A549 (cell line): ENCODE results near the gene ALG6. TPM values are rescaled to one million over a fixed set of nuclear protein-coding genes. Genes with fewer than 3 reads are reported as not detected.

Source experiments
- ATAC-seq, 2 experiments: fragments of 200-7000 bp in 1 of 2; fragments of >200 bp in 1 of 2; cut with Nextera tagmentation in 1 of 2; cut with Tn5 transposase in 1 of 2; 3 replicates each; pipeline versions ENCODE4 v1.8.0 to v1.9.1; 2018 to 2020; ENCODE audit warnings: mild to moderate bottlenecking in 1 of 2, moderate library complexity in 1 of 2
- CTCF ChIA-PET: fragments of 300-600 bp; sonication (Branson Sonifier 250); formaldehyde crosslinking; extraction: SDS; loops from one replicate; lab custom pipeline; 2021; ENCODE audit warnings: antibody characterized with exemption, inconsistent platforms; lab: Yijun Ruan, JAX
- POLR2A ChIA-PET: fragments of 350-600 bp; formaldehyde crosslinking; extraction: SDS; loops from one replicate; lab custom pipeline; 2021; ENCODE audit warnings: antibody characterized with exemption, inconsistent platforms; lab: Yijun Ruan, JAX
- DNase-seq, 2 experiments: peaks; one replicate each; pipeline versions ENCODE4 v3.0.0 to v3.0.0-alpha.2; 2011 to 2016; ENCODE audit warnings: low read depth in 1 of 2, low spot score in 1 of 2
- FAIRE-seq: peaks from 2 replicates; lab custom pipeline; 2011; peaks lifted over from hg19 to GRCh38; lab: Jason Lieb, UNC
- H3K27ac ChIP-seq, 2 experiments: fragments of >200 bp; sonication (Bioruptor Twin); formaldehyde crosslinking; 3 replicates each; pipeline ENCODE4 v1.5.1; 2016 to 2017
- H3K4me1 ChIP-seq: fragments of >200 bp; sonication (Bioruptor Twin); formaldehyde crosslinking; 3 replicates; pipeline ENCODE4 v1.6.1; 2016
- H3K4me2 ChIP-seq: fragments of >200 bp; sonication (Bioruptor Twin); formaldehyde crosslinking; 3 replicates; pipeline ENCODE4 v1.6.1; 2016
- H3K4me3 ChIP-seq: fragments of >200 bp; sonication (Bioruptor Twin); formaldehyde crosslinking; 3 replicates; pipeline ENCODE4 v1.5.1; 2016
- H3K9me3 ChIP-seq: fragments of >200 bp; sonication (Bioruptor Twin); formaldehyde crosslinking; 3 replicates; pipeline ENCODE4 v1.6.1; 2016
- BHLHE40 ChIP-seq: IDR thresholded peaks from 2 replicates; pipeline ENCODE4 v1.6.1; 2012; ENCODE audit warnings: low read depth, low read length, inconsistent platforms
- CBX2 ChIP-seq: fragments of 200-600 bp; sonication (generic); IDR thresholded peaks from 2 replicates; pipeline ENCODE4 v1.6.1; 2016; ENCODE audit warnings: low read depth, mild to moderate bottlenecking, borderline replicate concordance
- CBX8 ChIP-seq: fragments of 200-600 bp; sonication (generic); IDR thresholded peaks from 2 replicates; pipeline ENCODE4 v1.6.1; 2016
- CEBPB ChIP-seq, 2 experiments: fragments of >200 bp in 1 of 2; sonication (Bioruptor Twin) in 1 of 2; formaldehyde crosslinking in 1 of 2; IDR thresholded peaks; 2 replicates each; pipeline ENCODE4 v1.6.1; 2012 to 2016
- CHD4 ChIP-seq: fragments of 200-600 bp; sonication (generic); IDR thresholded peaks from 2 replicates; pipeline ENCODE4 v1.6.1; 2016; ENCODE audit warnings: antibody characterized with exemption, mild to moderate bottlenecking, borderline replicate concordance
- EHF ChIP-seq: fragments of 250-450 bp; sonication (Bioruptor Pico); IDR thresholded peaks from 2 replicates; pipeline ENCODE4 v1.5.0; 2020; ENCODE audit warnings: mild to moderate bottlenecking
- GATA3 ChIP-seq: IDR thresholded peaks from 2 replicates; pipeline ENCODE4 v1.6.1; 2012; ENCODE audit warnings: borderline replicate concordance
- HOXB13 ChIP-seq: fragments of 250-450 bp; sonication (Bioruptor Pico); IDR thresholded peaks from 2 replicates; pipeline ENCODE4 v1.5.0; 2020; ENCODE audit warnings: low read depth, mild to moderate bottlenecking, moderate library complexity
- JUNB ChIP-seq: fragments of >200 bp; sonication (Bioruptor Twin); formaldehyde crosslinking; IDR thresholded peaks from 2 replicates; pipeline ENCODE4 v1.6.1; 2016
- KDM1A ChIP-seq: fragments of 200-600 bp; sonication (generic); IDR thresholded peaks from 2 replicates; pipeline ENCODE4 v1.6.1; 2016; ENCODE audit warnings: low read depth, mild to moderate bottlenecking
- NPAS2 ChIP-seq: fragments of 250-450 bp; sonication (Bioruptor Pico); IDR thresholded peaks from 2 replicates; pipeline ENCODE4 v1.8.0; 2022; ENCODE audit warnings: mild to moderate bottlenecking, moderate library complexity, borderline replicate concordance
- NR3C1 ChIP-seq: fragments of >200 bp; sonication (Bioruptor Twin); formaldehyde crosslinking; IDR thresholded peaks from 3 replicates; pipeline ENCODE4 v1.6.1; 2017
- POLR2A ChIP-seq: IDR thresholded peaks from 2 replicates; pipeline ENCODE4 v1.6.1; 2012; ENCODE audit warnings: mild to moderate bottlenecking, low read length
- POLR2AphosphoS2 ChIP-seq: conservative IDR thresholded peaks from 2 replicates; pipeline ENCODE4 v1.6.1; 2012; ENCODE audit warnings: low read length, improper control_type of control experiment, inconsistent platforms
- RAD21 ChIP-seq, 2 experiments: fragments of >200 bp in 1 of 2; sonication (Bioruptor Twin) in 1 of 2; formaldehyde crosslinking in 1 of 2; IDR thresholded peaks in 1 of 2; conservative IDR thresholded peaks in 1 of 2; 2 replicates in 1 of 2; 3 replicates in 1 of 2; pipeline ENCODE4 v1.6.1; 2012 to 2018; ENCODE audit warnings: inconsistent platforms in 1 of 2
- RARB ChIP-seq: fragments of 250-450 bp; sonication (Bioruptor Pico); IDR thresholded peaks from 2 replicates; pipeline ENCODE4 v1.8.0; 2021; ENCODE audit warnings: mild to moderate bottlenecking, moderate library complexity
- RCOR1 ChIP-seq: fragments of 150-350 bp; IDR thresholded peaks from 2 replicates; pipeline ENCODE4 v1.6.1; 2014; ENCODE audit warnings: antibody characterized with exemption, low read length, low read depth
- RFX5 ChIP-seq: fragments of 450-650 bp; IDR thresholded peaks from 2 replicates; pipeline ENCODE4 v1.7.1; 2014; ENCODE audit warnings: antibody characterized with exemption, mild to moderate bottlenecking, moderate library complexity
- RNF2 ChIP-seq: fragments of 200-600 bp; sonication (generic); IDR thresholded peaks from 2 replicates; pipeline ENCODE4 v1.6.1; 2016; ENCODE audit warnings: low read depth, mild to moderate bottlenecking, antibody characterized with exemption, moderate library complexity, borderline replicate concordance
- SREBF2 ChIP-seq: fragments of 450-650 bp; IDR thresholded peaks from 2 replicates; pipeline ENCODE4 v1.6.1; 2014; ENCODE audit warnings: mild to moderate bottlenecking, moderate library complexity
- TFCP2L1 ChIP-seq: fragments of 250-450 bp; sonication (Bioruptor Pico); IDR thresholded peaks from 2 replicates; pipeline ENCODE4 v1.5.0; 2021; ENCODE audit warnings: mild to moderate bottlenecking
- ZNF302 ChIP-seq: fragments of 250-450 bp; sonication (Bioruptor Pico); IDR thresholded peaks from 2 replicates; pipeline ENCODE4 v1.9.0; 2021; ENCODE audit warnings: inconsistent platforms, mild to moderate bottlenecking, moderate library complexity
- ZSCAN20 ChIP-seq: fragments of 250-450 bp; sonication (Bioruptor Pico); IDR thresholded peaks from 2 replicates; pipeline ENCODE4 v1.8.0; 2022; ENCODE audit warnings: mild to moderate bottlenecking, moderate library complexity
- WGBS: methylation state at CpG from one replicate; pipeline ENCODE4 v1.1.6; 2017; ENCODE audit errors: missing lambda C conversion rate; 5-methylcytosine and 5-hydroxymethylcytosine counted together
- polyA plus RNA-seq, 4 experiments: library from polyadenylated mRNA; depleted of rRNA in 3 of 4; stranded (reverse); fragments of >200 nt; fragmentation: RNase III in 1 of 4; extraction: RNeasy Plus Mini Kit Qiagen cat#74134 plus additional on column Dnase treatment in 1 of 4; gene quantifications; 2 replicates in 3 of 4; 3 replicates in 1 of 4; pipeline ENCODE4 v1.2.3, GENCODE V29; 2011 to 2017
- TF ChIP-seq, protein P1 (sequence below): fragments of 450-650 bp; IDR thresholded peaks from 2 replicates; pipeline ENCODE4 v1.6.1; 2014; ENCODE audit warnings: antibody characterized with exemption
- TF ChIP-seq, protein P2 (sequence below): fragments of 150-350 bp; IDR thresholded peaks from 2 replicates; pipeline ENCODE4 v1.6.1; 2014; ENCODE audit warnings: low read depth, mild to moderate bottlenecking, low read length
- TF ChIP-seq, protein P3 (sequence below): fragments of 250-450 bp; sonication (Bioruptor Pico); IDR thresholded peaks from 2 replicates; pipeline ENCODE4 v1.5.0; 2020; ENCODE audit warnings: low read depth, mild to moderate bottlenecking, moderate library complexity
- TF ChIP-seq, protein P4 (sequence below): IDR thresholded peaks from 2 replicates; pipeline ENCODE4 v1.6.1; 2012; ENCODE audit warnings: low read depth, borderline replicate concordance
- TF ChIP-seq, protein P5 (sequence below): IDR thresholded peaks from 2 replicates; pipeline ENCODE4 v1.6.1; 2012
- TF ChIP-seq, protein P6 (sequence below): IDR thresholded peaks from 2 replicates; pipeline ENCODE4 v1.6.1; 2012

ALG6 gene
- polyA plus RNA-seq, 2 of the 4 experiments (the other 2 are of a cell fraction) = 8.3 to 19.6 TPM

DNA sequence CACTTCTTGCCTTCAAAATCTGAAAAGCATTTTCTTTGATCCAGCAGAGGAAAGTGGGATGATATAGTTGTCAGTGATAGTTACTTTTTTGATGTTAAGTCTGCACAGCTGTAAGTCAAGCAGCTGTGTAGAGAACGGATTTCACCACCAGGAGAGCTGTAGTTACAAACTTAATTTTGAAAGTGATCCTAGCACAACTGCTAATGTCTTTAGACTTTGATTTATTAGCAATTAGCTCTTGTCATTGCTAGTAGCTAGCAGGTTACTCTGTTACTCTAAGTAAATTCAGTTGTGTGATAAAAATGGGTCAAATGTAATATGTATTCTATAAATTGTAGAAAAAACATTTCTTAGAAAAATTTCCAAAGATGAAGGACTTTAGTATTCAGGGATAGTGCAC, 46.0 kb downstream of the ALG6 start:
- FAIRE-seq (no peak), ATAC-seq (no peak)
- 78% methylated on average over 1 of the region's 1 CpG for WGBS
- Histone ChIP-seq H3K9me3 (no peaks in the 10 kb centered on the region), H3K4me3 (no peak overlapping the region), H3K4me1 (no peaks in the 10 kb centered on the region), H3K4me2 (no peak overlapping the region)
- TF ChIP-seq NR3C1 = no peak
- TF ChIP-seq BHLHE40 = no peak
- TF ChIP-seq TFCP2L1 = no peak
- TF ChIP-seq ZNF302 (CRISPR knock-in tag) = no peak
- no peak for TF ChIP-seq RFX5
- TF ChIP-seq, protein P1, sequence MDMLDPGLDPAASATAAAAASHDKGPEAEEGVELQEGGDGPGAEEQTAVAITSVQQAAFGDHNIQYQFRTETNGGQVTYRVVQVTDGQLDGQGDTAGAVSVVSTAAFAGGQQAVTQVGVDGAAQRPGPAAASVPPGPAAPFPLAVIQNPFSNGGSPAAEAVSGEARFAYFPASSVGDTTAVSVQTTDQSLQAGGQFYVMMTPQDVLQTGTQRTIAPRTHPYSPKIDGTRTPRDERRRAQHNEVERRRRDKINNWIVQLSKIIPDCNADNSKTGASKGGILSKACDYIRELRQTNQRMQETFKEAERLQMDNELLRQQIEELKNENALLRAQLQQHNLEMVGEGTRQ = no peak
- no peak for TF ChIP-seq RAD21 (conservative IDR thresholded peaks at IDR 0.05 in 1 of 2, IDR thresholded peaks at IDR 0.05 in 1 of 2)
- no peak for TF ChIP-seq CBX8
- no peak for TF ChIP-seq CHD4
- TF ChIP-seq, protein P2, sequence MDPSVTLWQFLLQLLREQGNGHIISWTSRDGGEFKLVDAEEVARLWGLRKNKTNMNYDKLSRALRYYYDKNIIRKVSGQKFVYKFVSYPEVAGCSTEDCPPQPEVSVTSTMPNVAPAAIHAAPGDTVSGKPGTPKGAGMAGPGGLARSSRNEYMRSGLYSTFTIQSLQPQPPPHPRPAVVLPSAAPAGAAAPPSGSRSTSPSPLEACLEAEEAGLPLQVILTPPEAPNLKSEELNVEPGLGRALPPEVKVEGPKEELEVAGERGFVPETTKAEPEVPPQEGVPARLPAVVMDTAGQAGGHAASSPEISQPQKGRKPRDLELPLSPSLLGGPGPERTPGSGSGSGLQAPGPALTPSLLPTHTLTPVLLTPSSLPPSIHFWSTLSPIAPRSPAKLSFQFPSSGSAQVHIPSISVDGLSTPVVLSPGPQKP = no peak
- TF ChIP-seq, protein P3, sequence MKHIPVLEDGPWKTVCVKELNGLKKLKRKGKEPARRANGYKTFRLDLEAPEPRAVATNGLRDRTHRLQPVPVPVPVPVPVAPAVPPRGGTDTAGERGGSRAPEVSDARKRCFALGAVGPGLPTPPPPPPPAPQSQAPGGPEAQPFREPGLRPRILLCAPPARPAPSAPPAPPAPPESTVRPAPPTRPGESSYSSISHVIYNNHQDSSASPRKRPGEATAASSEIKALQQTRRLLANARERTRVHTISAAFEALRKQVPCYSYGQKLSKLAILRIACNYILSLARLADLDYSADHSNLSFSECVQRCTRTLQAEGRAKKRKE (CRISPR knock-in tag) = no peak
- TF ChIP-seq CBX2 = no peak
- no peak for TF ChIP-seq POLR2A
- TF ChIP-seq, protein P4, sequence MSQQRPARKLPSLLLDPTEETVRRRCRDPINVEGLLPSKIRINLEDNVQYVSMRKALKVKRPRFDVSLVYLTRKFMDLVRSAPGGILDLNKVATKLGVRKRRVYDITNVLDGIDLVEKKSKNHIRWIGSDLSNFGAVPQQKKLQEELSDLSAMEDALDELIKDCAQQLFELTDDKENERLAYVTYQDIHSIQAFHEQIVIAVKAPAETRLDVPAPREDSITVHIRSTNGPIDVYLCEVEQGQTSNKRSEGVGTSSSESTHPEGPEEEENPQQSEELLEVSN = no peak
- TF ChIP-seq, all 56 proteins: peak for 0
- CTCF ChIA-PET = interaction anchor here (0.7 kb wide), 1 partner anchor 42 kb away, joined by 3 read pairs; no protein-coding TSS in a partner anchor
- H3K27ac ChIP-seq = no peak overlapping the region
- no peak for DNase-seq
- POLR2A ChIA-PET = no interaction called here

DNA sequence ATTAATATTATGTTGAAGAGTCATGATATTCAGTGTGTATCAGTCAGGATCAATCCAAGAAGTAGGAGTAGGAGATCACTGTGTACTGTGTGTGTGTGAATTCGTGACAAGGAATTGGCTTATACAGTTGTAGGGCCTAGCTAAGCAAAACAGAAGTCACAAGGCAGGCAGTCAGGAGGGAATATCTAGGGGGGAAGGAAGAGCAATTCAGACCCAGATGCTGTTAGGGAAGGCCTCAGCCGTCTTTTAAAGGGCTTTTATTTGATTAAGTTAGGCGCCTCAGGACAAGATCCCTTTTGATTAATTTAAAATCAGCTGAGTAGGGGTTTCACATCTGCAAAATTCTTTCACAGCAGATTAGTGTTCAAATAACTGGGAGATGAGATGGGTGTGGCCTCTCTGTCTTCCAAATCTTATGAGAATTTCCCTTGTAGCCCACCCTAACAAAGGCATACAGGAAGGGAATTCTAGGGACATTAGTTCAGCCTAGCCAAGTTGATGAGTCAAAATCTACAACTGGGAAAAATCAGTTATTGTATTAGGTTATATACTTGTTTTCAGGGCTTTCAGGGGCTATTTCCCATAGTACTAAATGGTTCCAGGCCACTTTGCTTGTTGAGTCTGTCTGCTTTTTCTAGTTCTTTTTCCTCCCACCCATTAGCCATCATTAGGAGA, 47.4 kb downstream of the ALG6 start:
- 93% methylated on average over 3 of the region's 3 CpGs for WGBS
- POLR2A ChIA-PET = no interaction called here

More for the DNA sequence above, 47.4 kb downstream of the ALG6 start:
- FAIRE-seq = no peak
- no peaks in the 10 kb centered on the region for H3K9me3 ChIP-seq
- no peak for DNase-seq
- CTCF ChIA-PET = interaction anchor here (0.9 kb wide), 1 partner anchor 27 kb away, joined by 3 read pairs; no protein-coding TSS in a partner anchor
- no peak for TF ChIP-seq RCOR1
- no peak for TF ChIP-seq POLR2A
- TF ChIP-seq JUNB = no peak
- no peak for TF ChIP-seq CEBPB (IDR thresholded peaks at IDR 0.05)
- TF ChIP-seq RNF2 = no peak
- TF ChIP-seq NPAS2 = no peak
- no peak for TF ChIP-seq ZSCAN20
- no peak for TF ChIP-seq SREBF2
- TF ChIP-seq CHD4 = no peak
- no peak for TF ChIP-seq RARB (CRISPR knock-in tag)
- TF ChIP-seq GATA3 = no peak
- no peak for TF ChIP-seq RAD21 (conservative IDR thresholded peaks at IDR 0.05 in 1 of 2, IDR thresholded peaks at IDR 0.05 in 1 of 2)
- no peak for TF ChIP-seq EHF (CRISPR knock-in tag)
- TF ChIP-seq, protein P2 = no peak
- TF ChIP-seq, protein P5, sequence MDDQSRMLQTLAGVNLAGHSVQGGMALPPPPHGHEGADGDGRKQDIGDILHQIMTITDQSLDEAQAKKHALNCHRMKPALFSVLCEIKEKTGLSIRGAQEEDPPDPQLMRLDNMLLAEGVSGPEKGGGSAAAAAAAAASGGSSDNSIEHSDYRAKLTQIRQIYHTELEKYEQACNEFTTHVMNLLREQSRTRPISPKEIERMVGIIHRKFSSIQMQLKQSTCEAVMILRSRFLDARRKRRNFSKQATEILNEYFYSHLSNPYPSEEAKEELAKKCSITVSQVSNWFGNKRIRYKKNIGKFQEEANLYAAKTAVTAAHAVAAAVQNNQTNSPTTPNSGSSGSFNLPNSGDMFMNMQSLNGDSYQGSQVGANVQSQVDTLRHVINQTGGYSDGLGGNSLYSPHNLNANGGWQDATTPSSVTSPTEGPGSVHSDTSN = no peak
- TF ChIP-seq, protein P6, sequence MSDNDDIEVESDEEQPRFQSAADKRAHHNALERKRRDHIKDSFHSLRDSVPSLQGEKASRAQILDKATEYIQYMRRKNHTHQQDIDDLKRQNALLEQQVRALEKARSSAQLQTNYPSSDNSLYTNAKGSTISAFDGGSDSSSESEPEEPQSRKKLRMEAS = no peak
- TF ChIP-seq POLR2AphosphoS2 = no peak
- TF ChIP-seq KDM1A = no peak
- TF ChIP-seq HOXB13 = no peak
- TF ChIP-seq, all 56 proteins: peak for 0
- Histone ChIP-seq H3K4me2 (no peak overlapping the region), H3K27ac (no peak overlapping the region), H3K4me3 (no peak overlapping the region), H3K4me1 (no peaks in the 10 kb centered on the region)
- ATAC-seq = no peak
